GM21367 (cell line): ENCODE results near the gene IPCEF1.

Source experiments
- ATAC-seq: cut with Tn5 transposase; IDR thresholded peaks from one replicate; pipeline ENCODE4 v1.9.1; 2021; ENCODE audit not compliant: unreplicated experiment

Gene IPCEF1

GRCh38 chr6:154297721-154298120 is 58.9 kb downstream of the IPCEF1 start:
- ATAC-seq = no peak

- no peak for ATAC-seq
These were observed 59.4 kb downstream of the IPCEF1 start for GRCh38 chr6:154297210-154297609.

GRCh38 chr6:154295733-154296132 is 60.9 kb downstream of the IPCEF1 start:
- ATAC-seq = no peak

- no peak for ATAC-seq
These were observed 63.6 kb downstream of the IPCEF1 start for GRCh38 chr6:154292855-154293519.

- no peak for ATAC-seq
These were observed 64.5 kb downstream of the IPCEF1 start for GRCh38 chr6:154292066-154292465.

GRCh38 chr6:154289818-154290508 is 66.6 kb downstream of the IPCEF1 start:
- no peak for ATAC-seq

GRCh38 chr6:154285826-154286225 is 70.8 kb downstream of the IPCEF1 start:
- no peak for ATAC-seq

- no peak for ATAC-seq
These were observed 72.2 kb downstream of the IPCEF1 start for GRCh38 chr6:154284313-154284853.

- no peak for ATAC-seq
These were observed 76.1 kb downstream of the IPCEF1 start for GRCh38 chr6:154280521-154280920.

- no peak for ATAC-seq
These were observed 79.0 kb downstream of the IPCEF1 start for GRCh38 chr6:154277629-154278017.

- peak; percentile 59 for ATAC-seq
These were observed 79.6 kb downstream of the IPCEF1 start for GRCh38 chr6:154276810-154277628.

- no peak for ATAC-seq
These were observed 82.4 kb downstream of the IPCEF1 start for GRCh38 chr6:154274168-154274567.

- no peak for ATAC-seq
These were observed 88.1 kb downstream of the IPCEF1 start for GRCh38 chr6:154268486-154268885.

GRCh38 chr6:154267508-154268106 is 89.0 kb downstream of the IPCEF1 start:
- ATAC-seq = peak; percentile 39

- no peak for ATAC-seq
These were observed 90.0 kb downstream of the IPCEF1 start for GRCh38 chr6:154266560-154267099.

GRCh38 chr6:154261688-154262397 is 94.8 kb downstream of the IPCEF1 start:
- ATAC-seq = peak; percentile 28

GRCh38 chr6:154258064-154258757 is 98.4 kb downstream of the IPCEF1 start:
- ATAC-seq = peak; percentile 84

GRCh38 chr6:154257067-154257466 is 99.5 kb downstream of the IPCEF1 start:
- ATAC-seq = no peak

- no peak for ATAC-seq
These were observed 103.9 kb downstream of the IPCEF1 start for GRCh38 chr6:154252678-154253077.

- no peak for ATAC-seq
These were observed 105.5 kb downstream of the IPCEF1 start for GRCh38 chr6:154251116-154251515.
